GM21447 (cell line): ENCODE data around the gene TTC17.

Experiments used
- ATAC-seq: cut with Tn5 transposase; IDR thresholded peaks from one replicate; pipeline ENCODE4 v1.9.1; 2021; ENCODE audit not compliant: unreplicated experiment

The TTC17 gene

GRCh38 chr11:43532041-43532440 lies 173.3 kb downstream of the TTC17 start:
- ATAC-seq = no peak

- no peak for ATAC-seq
These were observed 179.3 kb downstream of the TTC17 start for GRCh38 chr11:43537833-43538615.

- ATAC-seq = no peak
These were observed 183.3 kb downstream of the TTC17 start for GRCh38 chr11:43541993-43542392.

GRCh38 chr11:43542750-43543712 lies 184.3 kb downstream of the TTC17 start:
- ATAC-seq = no peak
